Measurements from ENCODE around the gene MRPS22. TPM values are rescaled to one million over a fixed set of nuclear protein-coding genes. Genes with fewer than 3 reads are reported as not detected.

Gene MRPS22
- total and polyA plus RNA-seq, 12 donors = 49.8 to 105 (median 83.6) TPM

DNA sequence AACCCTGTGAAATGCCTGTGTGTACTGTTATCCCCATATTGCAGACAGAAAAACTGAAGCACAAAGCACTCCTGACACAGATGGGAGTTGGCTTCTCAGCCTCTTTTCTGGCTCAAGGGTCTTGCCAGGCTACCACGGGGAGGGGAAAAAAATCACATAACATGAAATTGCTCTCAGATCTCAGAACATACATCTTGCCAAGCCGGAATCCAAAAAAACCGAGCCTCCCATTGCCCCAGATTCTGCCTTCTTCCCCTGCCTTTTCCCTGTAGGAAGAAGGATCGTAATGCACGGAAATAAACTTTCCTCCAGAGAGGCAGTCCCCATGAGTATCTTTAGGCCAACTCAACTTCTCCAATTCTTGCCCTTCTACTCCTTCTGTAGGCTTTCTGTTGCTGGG is 16.6 kb upstream of the MRPS22 start:
- H3K4me1 ChIP-seq = peaks cover 0 to 10% (median 4%) of the 10 kb centered on the region in 9 donors

DNA sequence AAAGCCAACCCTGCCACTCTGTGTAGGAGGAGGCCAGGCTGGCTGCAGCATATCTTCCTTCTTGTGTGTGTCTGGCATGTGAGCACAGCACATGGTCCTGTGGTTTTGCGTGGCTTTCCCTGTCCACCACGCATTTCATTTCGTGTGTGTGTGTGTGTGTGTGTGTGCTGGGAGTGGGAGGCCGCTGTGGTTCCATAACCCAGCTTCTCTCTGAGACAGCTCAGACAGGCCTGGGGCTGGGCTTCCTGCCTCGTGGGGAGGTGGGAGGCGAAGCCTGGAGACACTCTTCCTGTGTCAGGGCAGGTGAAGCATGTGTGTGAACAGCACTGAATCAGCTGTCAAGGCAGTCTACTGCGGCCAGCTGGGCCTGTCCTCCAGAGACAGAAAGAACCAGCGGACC is 16.0 kb upstream of the MRPS22 start:
- 71 to 79% methylated on average over 8 of the region's 8 CpGs for WGBS, 2 donors

More for the DNA sequence above, 16.6 kb upstream of the MRPS22 start:
- WGBS, 2 donors = 84% methylated on average over 5 of the region's 5 CpGs
- H3K4me3 ChIP-seq = no peak overlapping the region
- peaks cover 0 to 32% (median 25%) of the 10 kb centered on the region in 7 donors for H3K27me3 ChIP-seq
- DNase-seq (no peak), ATAC-seq (no peak)
- TF ChIP-seq, protein P1, sequence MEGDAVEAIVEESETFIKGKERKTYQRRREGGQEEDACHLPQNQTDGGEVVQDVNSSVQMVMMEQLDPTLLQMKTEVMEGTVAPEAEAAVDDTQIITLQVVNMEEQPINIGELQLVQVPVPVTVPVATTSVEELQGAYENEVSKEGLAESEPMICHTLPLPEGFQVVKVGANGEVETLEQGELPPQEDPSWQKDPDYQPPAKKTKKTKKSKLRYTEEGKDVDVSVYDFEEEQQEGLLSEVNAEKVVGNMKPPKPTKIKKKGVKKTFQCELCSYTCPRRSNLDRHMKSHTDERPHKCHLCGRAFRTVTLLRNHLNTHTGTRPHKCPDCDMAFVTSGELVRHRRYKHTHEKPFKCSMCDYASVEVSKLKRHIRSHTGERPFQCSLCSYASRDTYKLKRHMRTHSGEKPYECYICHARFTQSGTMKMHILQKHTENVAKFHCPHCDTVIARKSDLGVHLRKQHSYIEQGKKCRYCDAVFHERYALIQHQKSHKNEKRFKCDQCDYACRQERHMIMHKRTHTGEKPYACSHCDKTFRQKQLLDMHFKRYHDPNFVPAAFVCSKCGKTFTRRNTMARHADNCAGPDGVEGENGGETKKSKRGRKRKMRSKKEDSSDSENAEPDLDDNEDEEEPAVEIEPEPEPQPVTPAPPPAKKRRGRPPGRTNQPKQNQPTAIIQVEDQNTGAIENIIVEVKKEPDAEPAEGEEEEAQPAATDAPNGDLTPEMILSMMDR (IDR thresholded peaks at IDR 0.05) = no peak
- no peaks in the 10 kb centered on the region for H3K36me3 ChIP-seq
- no peaks in the 10 kb centered on the region for H3K9me3 ChIP-seq
- no peak overlapping the region for H3K27ac ChIP-seq
- intact Hi-C loops (cut with DNase I) = loop anchor here in 7 of 10 donors (5.0 kb wide), 3 partner anchors 215 to 390 kb away; no protein-coding TSS in a partner anchor

DNA sequence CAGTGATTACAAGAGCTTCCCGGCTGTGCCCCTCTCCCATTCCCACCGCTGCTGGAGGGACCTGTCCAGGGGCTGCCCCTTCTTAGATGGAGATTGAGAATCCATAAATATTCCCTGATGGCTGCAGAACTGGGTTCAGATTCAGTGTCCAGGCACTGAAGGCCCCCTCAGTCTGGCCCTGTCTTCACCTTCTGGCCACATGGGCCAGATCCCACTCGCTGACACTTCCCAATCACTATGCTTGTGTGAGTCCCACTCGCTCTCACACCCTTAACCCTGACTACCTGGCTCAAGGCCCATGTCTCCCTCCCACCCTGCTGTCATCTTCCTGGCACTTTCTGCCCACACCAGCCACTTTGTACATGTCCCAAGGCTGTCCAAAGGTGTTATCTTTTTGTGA is 15.5 kb upstream of the MRPS22 start:
- H3K36me3 ChIP-seq = no peaks in the 10 kb centered on the region
- ATAC-seq = no peak
- peaks cover 0 to 35% (median 30%) of the 10 kb centered on the region in 7 donors for H3K27me3 ChIP-seq
- TF ChIP-seq, protein P1 (IDR thresholded peaks at IDR 0.05) = no peak
- no peak for DNase-seq
- intact Hi-C loops (cut with DNase I) = loop anchor here (2.0 to 5.0 kb wide), 6 partner anchors 216 to 392 kb away; no protein-coding TSS in a partner anchor
- H3K4me1 ChIP-seq = peaks cover 0 to 10% (median 4%) of the 10 kb centered on the region in 9 donors
- 81 to 84% methylated on average over 4 of the region's 4 CpGs for WGBS, 2 donors
- no peak overlapping the region for H3K4me3 ChIP-seq
- no peaks in the 10 kb centered on the region for H3K9me3 ChIP-seq
- H3K27ac ChIP-seq = no peak overlapping the region

More for the DNA sequence above, 16.0 kb upstream of the MRPS22 start:
- TF ChIP-seq, protein P1 (IDR thresholded peaks at IDR 0.05) = no peak
- Histone ChIP-seq H3K4me3 (no peak overlapping the region), H3K27me3 (peaks cover 0 to 35% (median 30%) of the 10 kb centered on the region in 7 donors), H3K9me3 (no peaks in the 10 kb centered on the region), H3K27ac (no peak overlapping the region), H3K36me3 (no peaks in the 10 kb centered on the region), H3K4me1 (peaks cover 0 to 10% (median 4%) of the 10 kb centered on the region in 9 donors)
- ATAC-seq (no peak), DNase-seq (no peak)
- intact Hi-C loops (cut with DNase I) = loop anchor here (2.0 to 5.0 kb wide), 6 partner anchors 215 to 391 kb away; no protein-coding TSS in a partner anchor

DNA sequence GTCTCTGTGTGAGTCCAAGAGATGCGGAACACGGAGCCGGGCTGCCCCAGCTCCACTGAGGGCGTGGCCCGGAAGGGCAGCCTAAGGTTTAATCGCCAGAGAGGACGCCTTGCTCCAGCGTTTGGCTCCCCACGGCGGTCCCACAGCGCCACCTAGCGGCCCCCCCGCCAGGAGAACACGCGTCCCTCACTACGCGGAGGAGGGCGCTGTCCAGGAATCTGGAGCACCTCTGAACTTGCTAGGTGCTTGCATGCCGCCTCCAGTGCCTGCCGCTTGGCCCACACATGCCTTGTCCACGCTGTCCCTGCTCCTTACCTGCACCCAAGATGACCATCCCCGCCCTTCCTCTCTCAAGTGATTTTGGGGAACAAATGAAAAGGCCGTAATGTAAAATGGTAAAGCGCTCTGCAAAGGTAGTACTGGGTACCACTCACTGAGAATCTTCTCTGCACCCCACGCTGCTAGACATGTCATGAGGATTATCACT is 14.4 kb upstream of the MRPS22 start:
- Histone ChIP-seq H3K4me3 (no peak overlapping the region), H3K27ac (no peak overlapping the region), H3K27me3 (peaks cover 0 to 35% (median 30%) of the 10 kb centered on the region in 7 donors), H3K4me1 (peaks cover 0 to 10% (median 4%) of the 10 kb centered on the region in 9 donors), H3K36me3 (no peaks in the 10 kb centered on the region), H3K9me3 (no peaks in the 10 kb centered on the region)
- ATAC-seq (peak; percentile 92 to 99 (median 97)), DNase-seq (peak; percentile 81 to 89)
- WGBS, 2 donors = 9 to 10% methylated on average over 23 to 25 of the region's 25 CpGs
- intact Hi-C loops (cut with DNase I) = loop anchor here (2.0 to 5.0 kb wide), 6 partner anchors 217 to 393 kb away; no protein-coding TSS in a partner anchor
- TF ChIP-seq, protein P1 (IDR thresholded peaks at IDR 0.05) = peak in 8 of 9 donors; percentile 97 to 100 (median 99)
